WTC11 (cell line): ENCODE measurements around the gene DNAJC6. TPM values are rescaled to one million over a fixed set of nuclear protein-coding genes. Genes with fewer than 3 reads are reported as not detected.

Experiments used
- ATAC-seq: fragments of 200-7000 bp; cut with Tn5 transposase; 2 replicates; pipeline ENCODE4 v1.10.0; 2021; ENCODE audit warnings: mild to moderate bottlenecking, moderate library complexity
- CTCF ChIA-PET: fragments of 300-600 bp; sonication (Branson Sonifier 250); formaldehyde crosslinking; loops from one replicate; lab custom pipeline; 2021; ENCODE audit warnings: antibody characterized with exemption; lab: Charles Lee
- POLR2A ChIA-PET: fragments of 350-600 bp; sonication (Branson Sonifier 250); formaldehyde crosslinking; loops from one replicate; lab custom pipeline; 2021; ENCODE audit warnings: antibody characterized with exemption; lab: Charles Lee
- DNase-seq: peaks from one replicate; pipeline ENCODE4 v3.0.0; 2021; ENCODE audit warnings: low spot score
- H3K27ac Mint-ChIP-seq: 2 replicates; pipeline ENCODE4 v1.8.0; 2021; ENCODE audit warnings: mixed read lengths
- H3K27me3 Mint-ChIP-seq: 2 replicates; pipeline ENCODE4 v1.8.0; 2021; ENCODE audit warnings: low read depth, mild to moderate bottlenecking, moderate library complexity, mixed read lengths
- H3K36me3 Mint-ChIP-seq: 2 replicates; pipeline ENCODE4 v1.8.0; 2021; ENCODE audit warnings: mixed read lengths
- H3K4me1 Mint-ChIP-seq: 2 replicates; pipeline ENCODE4 v1.8.0; 2022; ENCODE audit warnings: mixed read lengths
- H3K4me3 Mint-ChIP-seq: 2 replicates; pipeline ENCODE4 v1.8.0; 2021; ENCODE audit warnings: mild to moderate bottlenecking, moderate library complexity, mixed read lengths
- H3K9me3 Mint-ChIP-seq: 2 replicates; pipeline ENCODE4 v1.8.0; 2021; ENCODE audit warnings: mixed read lengths
- CBFB ChIP-seq: sonication (generic); formaldehyde crosslinking; IDR thresholded peaks from 2 replicates; pipeline ENCODE4 v1.8.1; 2022; ENCODE audit warnings: mild to moderate bottlenecking, low read depth, missing genetic modification reagents
- CTCF ChIP-seq: fragments of 200-600 bp; IDR thresholded peaks from 2 replicates; pipeline ENCODE4 v1.8.0; 2022; ENCODE audit warnings: antibody characterized with exemption
- E2F5 ChIP-seq: sonication (generic); formaldehyde crosslinking; IDR thresholded peaks from 2 replicates; pipeline ENCODE4 v1.8.1; 2022; ENCODE audit warnings: mild to moderate bottlenecking, moderate library complexity, missing genetic modification reagents
- ELF4 ChIP-seq: sonication (generic); formaldehyde crosslinking; IDR thresholded peaks from 2 replicates; pipeline ENCODE4 v1.8.1; 2022; ENCODE audit warnings: low read depth, mild to moderate bottlenecking, moderate library complexity, missing genetic modification reagents
- ESRRA ChIP-seq: sonication (generic); formaldehyde crosslinking; IDR thresholded peaks from 2 replicates; pipeline ENCODE4 v1.8.1; 2022; ENCODE audit warnings: mild to moderate bottlenecking, missing genetic modification reagents, borderline replicate concordance
- GABPB1 ChIP-seq: sonication (generic); formaldehyde crosslinking; IDR thresholded peaks from 2 replicates; pipeline ENCODE4 v1.8.1; 2023; ENCODE audit warnings: mild to moderate bottlenecking, missing genetic modification reagents
- HMGXB4 ChIP-seq: sonication (generic); formaldehyde crosslinking; IDR thresholded peaks from 2 replicates; pipeline ENCODE4 v1.8.1; 2023; ENCODE audit warnings: mild to moderate bottlenecking, moderate library complexity, missing genetic modification reagents
- JUN ChIP-seq: sonication (generic); formaldehyde crosslinking; IDR thresholded peaks from 2 replicates; pipeline ENCODE4 v1.8.0; 2023; ENCODE audit warnings: mild to moderate bottlenecking, missing genetic modification reagents
- NFATC4 ChIP-seq: fragments of 250-450 bp; sonication (Bioruptor Pico); IDR thresholded peaks from 2 replicates; pipeline ENCODE4 v1.9.0; 2021; ENCODE audit warnings: mild to moderate bottlenecking
- NR3C1 ChIP-seq: sonication (generic); formaldehyde crosslinking; conservative IDR thresholded peaks from 2 replicates; pipeline ENCODE4 v1.8.1; 2023; ENCODE audit warnings: low read depth, mild to moderate bottlenecking, missing genetic modification reagents
- SMAD3 ChIP-seq: sonication (generic); formaldehyde crosslinking; IDR thresholded peaks from 2 replicates; pipeline ENCODE4 v1.8.0; 2022; ENCODE audit warnings: missing genetic modification reagents, mild to moderate bottlenecking, borderline replicate concordance
- SOX15 ChIP-seq: fragments of 250-450 bp; sonication (Bioruptor Pico); IDR thresholded peaks from 2 replicates; pipeline ENCODE4 v1.9.0; 2021; ENCODE audit warnings: mild to moderate bottlenecking
- USF2 ChIP-seq: sonication (generic); formaldehyde crosslinking; IDR thresholded peaks from 2 replicates; pipeline ENCODE4 v1.8.1; 2023; ENCODE audit warnings: mild to moderate bottlenecking, missing genetic modification reagents, moderate library complexity
- ZBTB21 ChIP-seq: sonication (generic); formaldehyde crosslinking; IDR thresholded peaks from 2 replicates; pipeline ENCODE4 v1.8.1; 2023; ENCODE audit warnings: mild to moderate bottlenecking, missing genetic modification reagents, borderline replicate concordance
- ZMAT4 ChIP-seq: fragments of 250-450 bp; sonication (Bioruptor Pico); IDR thresholded peaks from 2 replicates; pipeline ENCODE4 v1.9.0; 2021; ENCODE audit warnings: mild to moderate bottlenecking
- ZNF281 ChIP-seq: sonication (generic); formaldehyde crosslinking; IDR thresholded peaks from 2 replicates; pipeline ENCODE4 v1.8.0; 2023; ENCODE audit warnings: mild to moderate bottlenecking, missing genetic modification reagents
- ZNF317 ChIP-seq: sonication (generic); formaldehyde crosslinking; IDR thresholded peaks from 2 replicates; pipeline ENCODE4 v1.8.1; 2023; ENCODE audit warnings: low read depth, mild to moderate bottlenecking, moderate library complexity, missing genetic modification reagents, borderline replicate concordance
- ZNF423 ChIP-seq: fragments of 250-450 bp; sonication (Bioruptor Pico); IDR thresholded peaks from 2 replicates; pipeline ENCODE4 v2.1.2; 2022; ENCODE audit warnings: mild to moderate bottlenecking, moderate library complexity
- ZNF425 ChIP-seq: fragments of 250-450 bp; sonication (Bioruptor Pico); conservative IDR thresholded peaks from 2 replicates; pipeline ENCODE4 v1.9.0; 2021; ENCODE audit warnings: mild to moderate bottlenecking
- ZNF512 ChIP-seq: sonication (generic); formaldehyde crosslinking; IDR thresholded peaks from 2 replicates; pipeline ENCODE4 v1.8.1; 2022; ENCODE audit warnings: missing genetic modification reagents, borderline replicate concordance
- total RNA-seq: library from RNA; stranded (reverse); gene quantifications from 3 replicates; pipeline ENCODE4 v1.2.3, GENCODE V29; 2021

DNAJC6 gene
- total RNA-seq, 1 experiment from 2014 or later, result 9.1 TPM

- TF ChIP-seq ZNF281 (CRISPR knock-in tag) (peak; percentile 83; the same call in 1 of the 2 replicates), GABPB1 (peak; percentile 74), E2F5 (CRISPR knock-in tag) (peak; percentile 60; the same call in 1 of the 2 replicates), ZMAT4 (no peak), NFATC4 (CRISPR knock-in tag) (no peak), HMGXB4 (CRISPR knock-in tag) (peak; percentile 71; the same call in 1 of the 2 replicates), ZNF512 (CRISPR knock-in tag) (no peak), USF2 (CRISPR knock-in tag) (no peak), ELF4 (CRISPR knock-in tag) (peak; percentile 89), ZNF317 (CRISPR knock-in tag) (peak; percentile 63; the same call in 1 of the 2 replicates), NR3C1 (CRISPR knock-in tag) (no peak)
- TF ChIP-seq, all 79 proteins: peak for 42
Measured at GRCh38 chr1:65309304-65310077, at the start of gene DNAJC6 (continued).

GRCh38 chr1:65259816-65260215 is 49.5 kb upstream of the DNAJC6 start:
- POLR2A ChIA-PET, result no interaction called here
- DNase-seq, result no peak
- CTCF ChIA-PET, result interaction anchor here (1.9 kb wide), 1 partner anchor 428 kb away, joined by 5 read pairs; no protein-coding TSS in a partner anchor
- Mint-ChIP-seq H3K36me3 (no peaks in the 10 kb centered on the region), H3K9me3 (no peaks in the 10 kb centered on the region), H3K4me1 (peaks cover 42% of the 10 kb centered on the region), H3K4me3 (no peak overlapping the region), H3K27ac (no peak overlapping the region), H3K27me3 (peaks cover 14% of the 10 kb centered on the region)
- ATAC-seq, result no peak
- TF ChIP-seq ZNF425 (CRISPR knock-in tag) (no peak), ESRRA (CRISPR knock-in tag) (no peak), ZBTB21 (CRISPR knock-in tag) (no peak), ZNF423 (CRISPR knock-in tag) (no peak), JUN (CRISPR knock-in tag) (no peak), CBFB (CRISPR knock-in tag) (no peak), SOX15 (CRISPR knock-in tag) (no peak), ZNF512 (CRISPR knock-in tag) (no peak), SMAD3 (CRISPR knock-in tag) (no peak), CTCF (no peak)
